ENCODE measurements around the gene EHD3.
"Not testable (repeated sequence)": the region's sequence is repeated elsewhere in the genome, so short reads cannot be mapped to it uniquely, and the experiment has no call there.

Gene EHD3

GRCh38 chr2:31275976-31276375 lies 42.0 kb downstream of the EHD3 start:
- Histone ChIP-seq H3K4me2 (ENCODE audit: low read depth, low read length, poor library complexity, severe bottlenecking) (no peak overlapping the region), H3K36me3 (ENCODE audit: low read length) (no peaks in the 10 kb centered on the region), H3K79me2 (ENCODE audit: insufficient read depth, low read length) (no peaks in the 10 kb centered on the region), H3K4me3 (ENCODE audit: insufficient read depth, low read length, poor library complexity, severe bottlenecking) (no peak overlapping the region), H3K9me3 (ENCODE audit: insufficient read depth, low read length) (no peaks in the 10 kb centered on the region), H2AFZ (ENCODE audit: low read depth, low read length, severe bottlenecking) (no peak overlapping the region), H3K9ac (ENCODE audit: low read length) (no peak overlapping the region), H4K20me1 (ENCODE audit: low read depth, low read length) (no peaks in the 10 kb centered on the region), H3K9me2 (replicated peaks; ENCODE audit: insufficient read depth, low read length) (no peaks in the 10 kb centered on the region), H3F3A (ENCODE audit: insufficient read depth) (no peaks in the 10 kb centered on the region), H3K27ac (ENCODE audit: low read depth, low read length) (no peak overlapping the region), H3K27me3 (ENCODE audit: low read length) (no peaks in the 10 kb centered on the region)
- no peak for TF ChIP-seq EZH2phosphoT487 (conservative IDR thresholded peaks at IDR 0.05; ENCODE audit: low read length)
- TF ChIP-seq, protein P1, sequence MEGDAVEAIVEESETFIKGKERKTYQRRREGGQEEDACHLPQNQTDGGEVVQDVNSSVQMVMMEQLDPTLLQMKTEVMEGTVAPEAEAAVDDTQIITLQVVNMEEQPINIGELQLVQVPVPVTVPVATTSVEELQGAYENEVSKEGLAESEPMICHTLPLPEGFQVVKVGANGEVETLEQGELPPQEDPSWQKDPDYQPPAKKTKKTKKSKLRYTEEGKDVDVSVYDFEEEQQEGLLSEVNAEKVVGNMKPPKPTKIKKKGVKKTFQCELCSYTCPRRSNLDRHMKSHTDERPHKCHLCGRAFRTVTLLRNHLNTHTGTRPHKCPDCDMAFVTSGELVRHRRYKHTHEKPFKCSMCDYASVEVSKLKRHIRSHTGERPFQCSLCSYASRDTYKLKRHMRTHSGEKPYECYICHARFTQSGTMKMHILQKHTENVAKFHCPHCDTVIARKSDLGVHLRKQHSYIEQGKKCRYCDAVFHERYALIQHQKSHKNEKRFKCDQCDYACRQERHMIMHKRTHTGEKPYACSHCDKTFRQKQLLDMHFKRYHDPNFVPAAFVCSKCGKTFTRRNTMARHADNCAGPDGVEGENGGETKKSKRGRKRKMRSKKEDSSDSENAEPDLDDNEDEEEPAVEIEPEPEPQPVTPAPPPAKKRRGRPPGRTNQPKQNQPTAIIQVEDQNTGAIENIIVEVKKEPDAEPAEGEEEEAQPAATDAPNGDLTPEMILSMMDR (IDR thresholded peaks at IDR 0.05; ENCODE audit: insufficient read depth, low read length, poor library complexity, severe bottlenecking), result no peak

- H3K27me3 ChIP-seq (ENCODE audit: low read length), result no peaks in the 10 kb centered on the region
- no peaks in the 10 kb centered on the region for H3K79me2 ChIP-seq (ENCODE audit: insufficient read depth, low read length)
- H3K4me2 ChIP-seq (ENCODE audit: low read depth, low read length, poor library complexity, severe bottlenecking), result no peak overlapping the region
- H3K9me3 ChIP-seq (ENCODE audit: insufficient read depth, low read length), result no peaks in the 10 kb centered on the region
- H3K9ac ChIP-seq (ENCODE audit: low read length), result no peak overlapping the region
- H3K9me2 ChIP-seq (replicated peaks; ENCODE audit: insufficient read depth, low read length), result no peaks in the 10 kb centered on the region
- no peak overlapping the region for H3K27ac ChIP-seq (ENCODE audit: low read depth, low read length)
- no peaks in the 10 kb centered on the region for H4K20me1 ChIP-seq (ENCODE audit: low read depth, low read length)
- no peak for TF ChIP-seq EZH2phosphoT487 (conservative IDR thresholded peaks at IDR 0.05; ENCODE audit: low read length)
- TF ChIP-seq, protein P1 (IDR thresholded peaks at IDR 0.05; ENCODE audit: insufficient read depth, low read length, poor library complexity, severe bottlenecking), result no peak
- H3K4me3 ChIP-seq (ENCODE audit: insufficient read depth, low read length, poor library complexity, severe bottlenecking), result no peak overlapping the region
- no peaks in the 10 kb centered on the region for H3F3A ChIP-seq (ENCODE audit: insufficient read depth)
- no peaks in the 10 kb centered on the region for H3K36me3 ChIP-seq (ENCODE audit: low read length)
- H2AFZ ChIP-seq (ENCODE audit: low read depth, low read length, severe bottlenecking), result no peak overlapping the region
These were observed 43.7 kb downstream of the EHD3 start for GRCh38 chr2:31277621-31278020.

DNA sequence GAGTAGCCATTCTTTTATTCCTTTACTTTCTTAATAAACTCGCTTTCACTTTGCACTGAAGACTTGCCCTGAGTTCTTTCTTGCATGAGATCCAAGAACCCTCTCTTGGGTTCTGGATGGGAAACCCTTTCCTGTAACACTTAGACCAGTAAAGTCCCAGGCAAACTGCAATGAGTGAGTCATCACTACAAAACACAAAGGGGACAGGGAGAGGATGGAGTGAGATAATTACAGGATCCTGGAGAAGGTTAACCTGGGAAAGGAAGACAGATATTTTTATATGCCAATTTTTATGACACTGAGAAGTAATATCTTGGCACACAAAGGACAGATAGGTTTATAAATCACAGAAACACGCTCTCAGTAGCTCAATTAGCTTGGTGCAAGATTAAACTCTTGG lies 48.7 kb downstream of the EHD3 start:
- Histone ChIP-seq H3K79me2 (ENCODE audit: insufficient read depth, low read length) (no peaks in the 10 kb centered on the region), H3K36me3 (ENCODE audit: low read length) (no peaks in the 10 kb centered on the region), H3K4me3 (ENCODE audit: insufficient read depth, low read length, poor library complexity, severe bottlenecking) (no peak overlapping the region), H4K20me1 (ENCODE audit: low read depth, low read length) (no peaks in the 10 kb centered on the region), H3K27me3 (ENCODE audit: low read length) (no peaks in the 10 kb centered on the region), H3K9me2 (replicated peaks; ENCODE audit: insufficient read depth, low read length) (no peaks in the 10 kb centered on the region), H3K9me3 (ENCODE audit: insufficient read depth, low read length) (no peaks in the 10 kb centered on the region), H3F3A (ENCODE audit: insufficient read depth) (no peaks in the 10 kb centered on the region), H3K27ac (ENCODE audit: low read depth, low read length) (no peak overlapping the region), H3K4me2 (ENCODE audit: low read depth, low read length, poor library complexity, severe bottlenecking) (no peak overlapping the region), H2AFZ (ENCODE audit: low read depth, low read length, severe bottlenecking) (no peak overlapping the region), H3K9ac (ENCODE audit: low read length) (no peak overlapping the region)
- TF ChIP-seq, protein P1 (IDR thresholded peaks at IDR 0.05; ENCODE audit: insufficient read depth, low read length, poor library complexity, severe bottlenecking), result no peak
- no peak for TF ChIP-seq EZH2phosphoT487 (conservative IDR thresholded peaks at IDR 0.05; ENCODE audit: low read length)

GRCh38 chr2:31283193-31283919 lies 49.4 kb downstream of the EHD3 start:
- not testable (repeated sequence) for H3K4me2 ChIP-seq (ENCODE audit: low read depth, low read length, poor library complexity, severe bottlenecking); H3K9ac ChIP-seq (ENCODE audit: low read length); H2AFZ ChIP-seq (ENCODE audit: low read depth, low read length, severe bottlenecking)

More at GRCh38 chr2:31283193-31283919, 49.4 kb downstream of the EHD3 start:
- H3F3A ChIP-seq (ENCODE audit: insufficient read depth); H3K36me3 ChIP-seq (ENCODE audit: low read length); H4K20me1 ChIP-seq (ENCODE audit: low read depth, low read length); H3K9me2 ChIP-seq (replicated peaks; ENCODE audit: insufficient read depth, low read length); H3K4me3 ChIP-seq (ENCODE audit: insufficient read depth, low read length, poor library complexity, severe bottlenecking); H3K27me3 ChIP-seq (ENCODE audit: low read length); H3K79me2 ChIP-seq (ENCODE audit: insufficient read depth, low read length); H3K9me3 ChIP-seq (ENCODE audit: insufficient read depth, low read length); H3K27ac ChIP-seq (ENCODE audit: low read depth, low read length): not testable (repeated sequence)

All from SU-DHL-6 (cell line).